ENCODE results near the gene CCDC192. TPM values are rescaled to one million over a fixed set of nuclear protein-coding genes. Genes with fewer than 3 reads are reported as not detected.

CCDC192 gene
- total RNA-seq, 1 donor from 2014 or later = not detected

- Histone ChIP-seq H3K4me3 (no peak overlapping the region), H3K4me1 (no peaks in the 10 kb centered on the region), H3K9me3 (no peaks in the 10 kb centered on the region), H3K27me3 (ENCODE audit: low read depth) (no peaks in the 10 kb centered on the region), H3K27ac (no peak overlapping the region), H3K36me3 (no peaks in the 10 kb centered on the region)
- TF ChIP-seq CTCF (IDR thresholded peaks at IDR 0.05) = no peak
- DNase-seq (no peak), ATAC-seq (no peak)
- intact Hi-C loops (cut with DNase I) = no loop called here
Observed at GRCh38 chr5:127813633-127814587, 110.7 kb downstream of the CCDC192 start.

GRCh38 chr5:127814588-127814973, 111.4 kb downstream of the CCDC192 start:
- ATAC-seq = no peak
- TF ChIP-seq CTCF (IDR thresholded peaks at IDR 0.05) = no peak

GRCh38 chr5:127820910-127821553, 117.8 kb downstream of the CCDC192 start:
- H3K27me3 ChIP-seq (ENCODE audit: low read depth) = no peaks in the 10 kb centered on the region
- H3K36me3 ChIP-seq = no peaks in the 10 kb centered on the region
- intact Hi-C loops (cut with DNase I) = no loop called here
- DNase-seq (no peak), ATAC-seq (no peak)
- no peaks in the 10 kb centered on the region for H3K4me1 ChIP-seq
- TF ChIP-seq CTCF (IDR thresholded peaks at IDR 0.05) = no peak
- H3K9me3 ChIP-seq = no peaks in the 10 kb centered on the region
- H3K4me3 ChIP-seq = no peak overlapping the region
- H3K27ac ChIP-seq = no peak overlapping the region

More at GRCh38 chr5:127814588-127814973, 111.4 kb downstream of the CCDC192 start:
- Histone ChIP-seq H3K27me3 (ENCODE audit: low read depth) (no peaks in the 10 kb centered on the region), H3K36me3 (no peaks in the 10 kb centered on the region), H3K9me3 (no peaks in the 10 kb centered on the region), H3K27ac (no peak overlapping the region), H3K4me1 (no peaks in the 10 kb centered on the region), H3K4me3 (no peak overlapping the region)
- no peak for DNase-seq
- intact Hi-C loops (cut with DNase I) = no loop called here

- H3K4me3 ChIP-seq = no peak overlapping the region
- intact Hi-C loops (cut with DNase I) = no loop called here
- DNase-seq (no peak), ATAC-seq (no peak)
- H3K27ac ChIP-seq = no peak overlapping the region
- no peak for TF ChIP-seq CTCF (IDR thresholded peaks at IDR 0.05)
- H3K36me3 ChIP-seq = no peaks in the 10 kb centered on the region
- H3K9me3 ChIP-seq = no peaks in the 10 kb centered on the region
- no peaks in the 10 kb centered on the region for H3K4me1 ChIP-seq
- no peaks in the 10 kb centered on the region for H3K27me3 ChIP-seq (ENCODE audit: low read depth)
Observed at GRCh38 chr5:127821896-127822295, 118.7 kb downstream of the CCDC192 start.

GRCh38 chr5:127824126-127824525, 120.9 kb downstream of the CCDC192 start:
- Histone ChIP-seq H3K36me3 (no peaks in the 10 kb centered on the region), H3K4me3 (no peak overlapping the region), H3K4me1 (no peaks in the 10 kb centered on the region), H3K9me3 (no peaks in the 10 kb centered on the region), H3K27ac (no peak overlapping the region), H3K27me3 (ENCODE audit: low read depth) (no peaks in the 10 kb centered on the region)
- TF ChIP-seq CTCF (IDR thresholded peaks at IDR 0.05) = no peak
- DNase-seq = no peak
- ATAC-seq = no peak
- intact Hi-C loops (cut with DNase I) = no loop called here
